Tibial nerve (tissue), 4 donors: ENCODE measurements around the gene TNFRSF25.

ENCODE experiments used
- CTCF ChIP-seq, 5 experiments: fragments of 200-600 bp in 3 of 5; fragments of 450-650 bp in 2 of 5; sonication (generic) in 3 of 5; IDR thresholded peaks; one replicate each; pipeline ENCODE4 v1.5.1; 2016 to 2019; ENCODE audit warnings: antibody characterized with exemption in 5 of 5, mild to moderate bottlenecking in 3 of 5, moderate library complexity in 2 of 5
- EP300 ChIP-seq, 2 donors: sonication (generic); formaldehyde crosslinking; IDR thresholded peaks; one replicate each; pipeline ENCODE4 v1.6.1; 2017; ENCODE audit warnings: antibody characterized with exemption in 2 of 2, mild to moderate bottlenecking in 1 of 2
- POLR2A ChIP-seq, 2 donors: fragments of 450-650 bp; IDR thresholded peaks; one replicate each; pipeline ENCODE4 v1.6.1; 2017; ENCODE audit warnings: antibody characterized with exemption in 2 of 2, mild to moderate bottlenecking in 2 of 2, moderate library complexity in 2 of 2

DNA sequence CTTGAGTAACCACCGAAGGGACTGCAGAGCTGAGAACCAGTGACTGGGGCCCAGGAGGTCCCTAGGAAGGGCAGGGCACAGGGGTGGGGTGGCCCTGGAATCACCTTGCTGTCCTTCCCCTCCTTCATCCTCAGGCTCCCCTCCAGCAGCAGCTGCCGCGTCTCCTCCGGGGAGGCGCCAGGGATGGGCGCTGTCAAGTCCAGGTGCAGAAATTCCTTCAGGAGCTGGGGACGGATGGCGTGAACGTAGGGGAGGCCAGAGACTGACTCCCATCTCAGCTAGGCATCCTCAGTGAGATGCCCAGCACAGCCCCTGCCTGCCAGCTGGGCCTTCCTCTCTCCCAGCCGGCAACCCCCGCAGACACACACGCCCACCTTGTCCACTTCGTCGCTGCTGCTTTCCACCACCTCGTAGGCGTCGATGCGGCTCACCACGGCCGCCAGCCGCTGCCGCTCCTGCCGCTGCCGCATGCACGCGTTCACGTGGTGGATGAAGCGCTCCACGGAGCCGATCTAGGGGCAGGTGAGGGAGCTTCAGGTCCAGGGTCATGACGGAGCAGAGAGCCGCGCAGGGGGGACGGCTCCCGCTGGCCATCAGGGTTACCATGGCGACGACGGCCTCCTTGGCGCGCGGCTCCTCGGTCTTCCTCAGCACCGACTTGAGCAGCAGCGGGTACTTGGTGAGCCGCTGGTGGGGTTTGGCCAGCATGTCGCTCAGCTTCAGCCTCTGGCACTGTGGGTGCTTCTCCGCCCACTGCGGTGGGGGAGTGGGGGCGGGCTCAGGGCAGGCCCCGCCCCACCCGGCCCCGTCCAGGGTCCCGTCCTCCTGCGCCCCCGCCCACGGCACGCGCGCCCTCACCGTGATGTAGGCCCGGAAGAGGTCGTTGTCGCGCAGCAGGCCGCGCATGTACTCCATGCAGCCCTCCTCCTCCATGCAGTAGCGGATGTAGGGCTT lies 4.4 kb upstream of the TNFRSF25 start:
- no peak for TF ChIP-seq CTCF (IDR thresholded peaks at IDR 0.05)
- TF ChIP-seq POLR2A (IDR thresholded peaks at IDR 0.05) = no peak
- no peak for TF ChIP-seq EP300 (IDR thresholded peaks at IDR 0.05)
